OCI-LY3 (cell line): Measurements from ENCODE around the gene MAP3K10.

Source experiments
- EZH2phosphoT487 ChIP-seq: fragments of 200-600 bp; shearing (Covaris generic); IDR thresholded peaks from 2 replicates; pipeline ENCODE4 v1.6.1; 2018; ENCODE audit warnings: antibody characterized with exemption, mixed run types, low read depth
- TF ChIP-seq, protein P1 (sequence below): fragments of 200-600, 300-600 bp; sonication (generic); IDR thresholded peaks from 2 replicates; pipeline ENCODE4 v1.5.1; 2014; ENCODE audit warnings: antibody characterized with exemption, low read length, low read depth

DNA sequence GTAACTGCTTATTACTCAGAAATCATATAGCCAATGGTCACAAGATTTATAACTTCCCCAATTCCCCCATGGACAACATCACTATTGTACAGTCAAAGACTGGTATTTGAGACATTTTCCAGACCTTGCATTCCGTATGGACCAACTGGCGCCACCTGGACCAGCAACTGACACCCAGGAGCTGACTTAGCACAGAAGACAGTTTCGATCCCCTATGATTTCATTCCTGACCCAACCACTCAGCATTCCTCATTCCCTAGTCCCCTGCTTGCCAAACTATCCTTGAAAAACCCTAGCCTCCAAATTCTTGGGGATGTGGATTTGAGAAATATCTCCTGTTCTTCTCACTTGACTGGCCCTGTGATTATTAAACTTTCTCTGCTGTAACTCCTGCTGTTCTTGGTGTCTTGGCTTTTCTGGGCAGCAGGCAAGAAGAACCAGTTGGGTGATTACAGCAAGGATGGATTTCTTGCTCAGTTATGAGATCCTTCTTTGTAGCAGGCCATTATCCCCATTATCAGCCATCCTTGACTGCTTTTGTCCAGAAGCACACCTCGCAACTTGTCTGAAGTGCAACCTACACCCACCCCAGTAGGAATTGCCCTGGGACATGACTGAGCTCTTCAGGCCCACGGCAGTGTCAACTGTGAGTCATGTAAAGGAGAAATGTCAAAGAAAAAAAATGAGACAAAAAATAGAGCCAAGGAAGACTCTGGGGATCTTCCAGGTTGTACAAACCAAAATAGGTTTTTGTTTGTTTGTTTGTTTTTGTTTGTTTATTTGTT is 13.7 kb upstream of the MAP3K10 start:
- TF ChIP-seq, protein P1, sequence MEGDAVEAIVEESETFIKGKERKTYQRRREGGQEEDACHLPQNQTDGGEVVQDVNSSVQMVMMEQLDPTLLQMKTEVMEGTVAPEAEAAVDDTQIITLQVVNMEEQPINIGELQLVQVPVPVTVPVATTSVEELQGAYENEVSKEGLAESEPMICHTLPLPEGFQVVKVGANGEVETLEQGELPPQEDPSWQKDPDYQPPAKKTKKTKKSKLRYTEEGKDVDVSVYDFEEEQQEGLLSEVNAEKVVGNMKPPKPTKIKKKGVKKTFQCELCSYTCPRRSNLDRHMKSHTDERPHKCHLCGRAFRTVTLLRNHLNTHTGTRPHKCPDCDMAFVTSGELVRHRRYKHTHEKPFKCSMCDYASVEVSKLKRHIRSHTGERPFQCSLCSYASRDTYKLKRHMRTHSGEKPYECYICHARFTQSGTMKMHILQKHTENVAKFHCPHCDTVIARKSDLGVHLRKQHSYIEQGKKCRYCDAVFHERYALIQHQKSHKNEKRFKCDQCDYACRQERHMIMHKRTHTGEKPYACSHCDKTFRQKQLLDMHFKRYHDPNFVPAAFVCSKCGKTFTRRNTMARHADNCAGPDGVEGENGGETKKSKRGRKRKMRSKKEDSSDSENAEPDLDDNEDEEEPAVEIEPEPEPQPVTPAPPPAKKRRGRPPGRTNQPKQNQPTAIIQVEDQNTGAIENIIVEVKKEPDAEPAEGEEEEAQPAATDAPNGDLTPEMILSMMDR = no peak
- no peak for TF ChIP-seq EZH2phosphoT487
